GM10266 (cell line): ENCODE data around the gene FAXC.
"Not testable (repeated sequence)": the region's sequence is repeated elsewhere in the genome, so short reads cannot be mapped to it uniquely, and the experiment has no call there.

Source experiments
- DNase-seq: peaks from one replicate; pipeline ENCODE4 v3.0.0; 2012; ENCODE audit errors: extremely low spot score
- CTCF ChIP-seq: IDR thresholded peaks from 2 replicates; pipeline ENCODE4 v1.5.1; 2012; ENCODE audit warnings: mild to moderate bottlenecking, low read depth; ENCODE audit not compliant: control insufficient read depth, insufficient read depth; ENCODE audit errors: missing control alignments

FAXC gene

GRCh38 chr6:99344289-99344688 is 5.2 kb downstream of the FAXC start:
- no peak for TF ChIP-seq CTCF
- no peak for DNase-seq

GRCh38 chr6:99341862-99342455 is 7.5 kb downstream of the FAXC start:
- DNase-seq, result no peak
- TF ChIP-seq CTCF, result no peak

GRCh38 chr6:99338188-99338587 is 11.3 kb downstream of the FAXC start:
- TF ChIP-seq CTCF, result no peak
- DNase-seq, result no peak

GRCh38 chr6:99335298-99335697 is 14.2 kb downstream of the FAXC start:
- DNase-seq, result not testable (repeated sequence)

- TF ChIP-seq CTCF, result peak; percentile 61
- DNase-seq, result peak; percentile 55
Measured at GRCh38 chr6:99334526-99335127, 14.8 kb downstream of the FAXC start.

GRCh38 chr6:99333068-99333467 is 16.4 kb downstream of the FAXC start:
- peak; percentile 75 for DNase-seq
- no peak for TF ChIP-seq CTCF

- no peak for DNase-seq
- no peak for TF ChIP-seq CTCF
Measured at GRCh38 chr6:99331531-99331930, 17.9 kb downstream of the FAXC start.

GRCh38 chr6:99330159-99330558 is 19.3 kb downstream of the FAXC start:
- peak; percentile 81 for DNase-seq

More at GRCh38 chr6:99330159-99330558, 19.3 kb downstream of the FAXC start:
- peak; percentile 64 for TF ChIP-seq CTCF
